Keratinocyte (primary cell): ENCODE results near the gene RPS21. TPM values are rescaled to one million over a fixed set of nuclear protein-coding genes. Genes with fewer than 3 reads are reported as not detected.

ENCODE experiments used
- DNase-seq: peaks from one replicate; pipeline ENCODE4 v3.0.0-alpha.2; 2011; ENCODE audit warnings: low read depth, missing footprints, low spot score
- FAIRE-seq: peaks from 2 replicates; lab custom pipeline; 2011; peaks lifted over from hg19 to GRCh38; lab: Jason Lieb, UNC
- H2AFZ ChIP-seq: 2 replicates; pipeline ENCODE4 v1.6.0; 2012; ENCODE audit warnings: low read length, control low read depth, inconsistent platforms; ENCODE audit not compliant: control insufficient read depth
- H3K27ac ChIP-seq: 2 replicates; pipeline ENCODE4 v1.5.1; 2011; ENCODE audit warnings: low read length; ENCODE audit not compliant: control insufficient read depth, insufficient read depth
- H3K27me3 ChIP-seq: 3 replicates; pipeline ENCODE4 v1.6.0; 2011; ENCODE audit warnings: low read length; ENCODE audit not compliant: control insufficient read depth, insufficient read depth; ENCODE audit errors: extremely low read depth
- H3K36me3 ChIP-seq, 2 experiments: 2 replicates in 1 of 2; 3 replicates in 1 of 2; pipeline ENCODE4 v1.5.1; 2011; ENCODE audit warnings: low read length in 2 of 2, mild to moderate bottlenecking in 1 of 2; ENCODE audit not compliant: control insufficient read depth in 2 of 2, insufficient read depth in 2 of 2; ENCODE audit errors: extremely low read depth in 1 of 2
- H3K4me1 ChIP-seq: 3 replicates; pipeline ENCODE4 v1.5.1; 2011; ENCODE audit warnings: low read length; ENCODE audit not compliant: control insufficient read depth, insufficient read depth; ENCODE audit errors: extremely low read depth
- H3K4me2 ChIP-seq: 3 replicates; pipeline ENCODE4 v1.6.0; 2011; ENCODE audit warnings: low read depth, low read length; ENCODE audit not compliant: control insufficient read depth, insufficient read depth; ENCODE audit errors: extremely low read depth
- H3K4me3 ChIP-seq, 3 experiments: fragments of 200-600 bp in 1 of 3; sonication (generic) in 1 of 3; 2 replicates in 2 of 3; 3 replicates in 1 of 3; pipeline ENCODE4 v1.5.1; 2011 to 2016; ENCODE audit warnings: low read length in 3 of 3, mild to moderate bottlenecking in 3 of 3, control low read depth in 2 of 3, inconsistent platforms in 1 of 3, low read depth in 1 of 3, mixed read lengths in 1 of 3, mixed run types in 1 of 3, moderate library complexity in 1 of 3; ENCODE audit not compliant: control insufficient read depth in 2 of 3, insufficient read depth in 2 of 3; ENCODE audit errors: extremely low read depth in 1 of 3
- H3K79me2 ChIP-seq: 2 replicates; pipeline ENCODE4 v1.6.0; 2012; ENCODE audit warnings: low read length; ENCODE audit not compliant: control insufficient read depth, insufficient read depth
- H3K9ac ChIP-seq: 3 replicates; pipeline ENCODE4 v1.6.0; 2011; ENCODE audit warnings: low read length; ENCODE audit not compliant: control insufficient read depth, insufficient read depth; ENCODE audit errors: extremely low read depth
- H3K9me1 ChIP-seq: 3 replicates; pipeline ENCODE4 v1.6.0; 2011; ENCODE audit warnings: low read length; ENCODE audit not compliant: control insufficient read depth, insufficient read depth; ENCODE audit errors: extremely low read depth
- H3K9me3 ChIP-seq: 2 replicates; pipeline ENCODE4 v1.5.1; 2012; ENCODE audit warnings: low read depth, low read length; ENCODE audit not compliant: control insufficient read depth
- H4K20me1 ChIP-seq: 3 replicates; pipeline ENCODE4 v1.6.0; 2011; ENCODE audit warnings: low read length; ENCODE audit not compliant: control insufficient read depth, insufficient read depth; ENCODE audit errors: extremely low read depth
- EZH2 ChIP-seq: IDR thresholded peaks from one replicate; pipeline ENCODE4 v1.6.1; 2012; ENCODE audit warnings: inconsistent platforms, mild to moderate bottlenecking, low read length, moderate library complexity
- dilution Hi-C: fragments of 300-500 bp; cut with MboI; formaldehyde crosslinking; loops from one replicate; pipeline ENCODE4 v1.7.0; 2020; ENCODE audit warnings: low sequenced_read_pairs; ENCODE audit not compliant: extremely low pct_ligation_motif_present
- polyA plus RNA-seq, 5 experiments: library from polyadenylated mRNA; depleted of rRNA in 3 of 5; stranded (reverse) in 3 of 5; stranded (forward) in 1 of 5; unstranded in 1 of 5; fragments of >200 nt; gene quantifications; 1 replicate in 1 of 5; 2 replicates in 3 of 5; 3 replicates in 1 of 5; pipeline versions ENCODE4 v1.2.1 to v1.2.3, GENCODE V29; 2011 to 2012; ENCODE audit warnings: missing spikeins in 2 of 5, low read depth in 1 of 5, low replicate concordance in 1 of 5
- TF ChIP-seq, protein P1 (sequence below), 3 experiments: IDR thresholded peaks in 1 of 3; conservative IDR thresholded peaks in 1 of 3; optimal IDR thresholded peaks in 1 of 3; 2 replicates in 2 of 3; 3 replicates in 1 of 3; pipeline versions ENCODE3 to v1.5.1; 2011; ENCODE audit warnings: low read length in 3 of 3, mild to moderate bottlenecking in 3 of 3, moderate library complexity in 2 of 3, control low read depth in 1 of 3, inconsistent platforms in 1 of 3; ENCODE audit not compliant: insufficient read depth in 2 of 3; ENCODE audit errors: extremely low read depth in 1 of 3

Gene RPS21
- polyA plus RNA-seq, 1 donor (not counting 4 experiments of a cell fraction or from before 2014, with no cell fraction given): 3,874 TPM

DNA sequence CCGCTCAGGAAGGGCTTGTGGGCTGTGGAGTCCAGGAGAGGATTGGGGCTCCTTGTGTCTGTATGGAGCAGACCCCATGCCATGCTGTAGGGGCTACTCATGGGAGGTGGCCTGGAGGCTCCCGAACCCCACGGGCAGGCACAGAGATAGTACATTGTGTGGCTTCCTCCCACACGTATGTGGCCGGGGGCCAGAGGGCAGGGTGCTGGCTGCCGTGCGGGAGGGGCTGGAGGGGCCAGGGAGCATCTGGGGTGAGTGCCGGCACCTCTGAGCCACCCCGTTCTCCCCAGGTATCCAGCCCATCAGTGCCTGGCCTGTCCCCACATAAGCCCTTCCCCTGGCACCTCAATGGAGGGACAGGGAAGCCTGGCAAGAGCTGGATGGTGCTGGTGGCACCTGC is 32.9 kb downstream of the RPS21 start:
- dilution Hi-C loops: no loop called here
- H3K27ac ChIP-seq: no peak overlapping the region
- no peaks in the 10 kb centered on the region for H3K36me3 ChIP-seq
- FAIRE-seq (no peak), DNase-seq (no peak)
- H3K4me1 ChIP-seq: no peaks in the 10 kb centered on the region
- no peak overlapping the region for H2AFZ ChIP-seq
- no peak for TF ChIP-seq EZH2
- TF ChIP-seq, protein P1, sequence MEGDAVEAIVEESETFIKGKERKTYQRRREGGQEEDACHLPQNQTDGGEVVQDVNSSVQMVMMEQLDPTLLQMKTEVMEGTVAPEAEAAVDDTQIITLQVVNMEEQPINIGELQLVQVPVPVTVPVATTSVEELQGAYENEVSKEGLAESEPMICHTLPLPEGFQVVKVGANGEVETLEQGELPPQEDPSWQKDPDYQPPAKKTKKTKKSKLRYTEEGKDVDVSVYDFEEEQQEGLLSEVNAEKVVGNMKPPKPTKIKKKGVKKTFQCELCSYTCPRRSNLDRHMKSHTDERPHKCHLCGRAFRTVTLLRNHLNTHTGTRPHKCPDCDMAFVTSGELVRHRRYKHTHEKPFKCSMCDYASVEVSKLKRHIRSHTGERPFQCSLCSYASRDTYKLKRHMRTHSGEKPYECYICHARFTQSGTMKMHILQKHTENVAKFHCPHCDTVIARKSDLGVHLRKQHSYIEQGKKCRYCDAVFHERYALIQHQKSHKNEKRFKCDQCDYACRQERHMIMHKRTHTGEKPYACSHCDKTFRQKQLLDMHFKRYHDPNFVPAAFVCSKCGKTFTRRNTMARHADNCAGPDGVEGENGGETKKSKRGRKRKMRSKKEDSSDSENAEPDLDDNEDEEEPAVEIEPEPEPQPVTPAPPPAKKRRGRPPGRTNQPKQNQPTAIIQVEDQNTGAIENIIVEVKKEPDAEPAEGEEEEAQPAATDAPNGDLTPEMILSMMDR (optimal IDR thresholded peaks at IDR 0.05 in 1 of 3, IDR thresholded peaks at IDR 0.05 in 1 of 3, conservative IDR thresholded peaks at IDR 0.05 in 1 of 3; ENCODE audit: extremely low read depth in 1 of 3, insufficient read depth in 2 of 3, low read length in 3 of 3): no peak
- no peaks in the 10 kb centered on the region for H4K20me1 ChIP-seq
- H3K79me2 ChIP-seq: no peaks in the 10 kb centered on the region
- H3K27me3 ChIP-seq: peaks cover 26% of the 10 kb centered on the region
- H3K9ac ChIP-seq: no peak overlapping the region
- no peak overlapping the region for H3K4me2 ChIP-seq
- H3K9me3 ChIP-seq: no peaks in the 10 kb centered on the region
- no peak overlapping the region for H3K4me3 ChIP-seq
- H3K9me1 ChIP-seq: no peaks in the 10 kb centered on the region

- H3K27me3 ChIP-seq: peaks cover 29% of the 10 kb centered on the region
- H3K4me3 ChIP-seq: no peak overlapping the region
- no peaks in the 10 kb centered on the region for H3K4me1 ChIP-seq
- FAIRE-seq: no peak
- H3K27ac ChIP-seq: no peak overlapping the region
- no peaks in the 10 kb centered on the region for H3K36me3 ChIP-seq
- no peak for DNase-seq
- dilution Hi-C loops: no loop called here
- H3K9me1 ChIP-seq: no peaks in the 10 kb centered on the region
- TF ChIP-seq, protein P1 (optimal IDR thresholded peaks at IDR 0.05 in 1 of 3, IDR thresholded peaks at IDR 0.05 in 1 of 3, conservative IDR thresholded peaks at IDR 0.05 in 1 of 3; ENCODE audit: extremely low read depth in 1 of 3, insufficient read depth in 2 of 3, low read length in 3 of 3): no peak
- no peak for TF ChIP-seq EZH2
- H3K9ac ChIP-seq: no peak overlapping the region
- H3K4me2 ChIP-seq: no peak overlapping the region
- no peaks in the 10 kb centered on the region for H4K20me1 ChIP-seq
- no peaks in the 10 kb centered on the region for H3K79me2 ChIP-seq
- H2AFZ ChIP-seq: no peak overlapping the region
- no peaks in the 10 kb centered on the region for H3K9me3 ChIP-seq
Measured at GRCh38 chr20:62420846-62421715, 34.2 kb downstream of the RPS21 start.
